Posterior vena cava (tissue), 2 donors: ENCODE measurements around the gene CABYR. TPM values are rescaled to one million over a fixed set of nuclear protein-coding genes. Genes with fewer than 3 reads are reported as not detected.

Experiments
- DNase-seq: peaks from one replicate; pipeline ENCODE4 v3.0.0-alpha.2; 2020; ENCODE audit warnings: low spot score
- intact Hi-C, 2 donors: fragments of 100-400 bp; cut with DNase I; formaldehyde crosslinking; loops; one replicate each; pipeline versions ENCODE4 v1.14.1 to v1.14.2; 2022 to 2023
- long read RNA-seq, 2 donors: library from polyadenylated mRNA; unstranded; transcript quantifications; one replicate each; pipeline ENCODE4 v2.0.0, GENCODE V29; 2020 to 2021
- total RNA-seq, 2 donors: library from RNA; stranded (reverse); fragmentation: NEBNext Ultra II Directional; extraction: Animal tissue kit (Norgen Biotek cat#: 25700); gene quantifications; one replicate each; pipeline ENCODE4 v1.2.1, GENCODE V29; 2021
- donor health status: DM: yes; HTN: yes; CAD: no.
- donor health status: DM: yes; HTN: yes; CAD: no.

The CABYR gene, protein sequence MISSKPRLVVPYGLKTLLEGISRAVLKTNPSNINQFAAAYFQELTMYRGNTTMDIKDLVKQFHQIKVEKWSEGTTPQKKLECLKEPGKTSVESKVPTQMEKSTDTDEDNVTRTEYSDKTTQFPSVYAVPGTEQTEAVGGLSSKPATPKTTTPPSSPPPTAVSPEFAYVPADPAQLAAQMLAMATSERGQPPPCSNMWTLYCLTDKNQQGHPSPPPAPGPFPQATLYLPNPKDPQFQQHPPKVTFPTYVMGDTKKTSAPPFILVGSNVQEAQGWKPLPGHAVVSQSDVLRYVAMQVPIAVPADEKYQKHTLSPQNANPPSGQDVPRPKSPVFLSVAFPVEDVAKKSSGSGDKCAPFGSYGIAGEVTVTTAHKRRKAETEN
- total RNA-seq: 1 to 10 TPM; 6.9 to 7.6 TPM
- long read RNA-seq, donor 1, partial matches to known transcripts: 0 of 2 reads
- long read RNA-seq, donor 1, other reads (novel, unspliced or antisense): 1 of 2 reads
- long read RNA-seq, donor 2, partial matches to known transcripts: 1 of 7 reads
- long read RNA-seq, donor 2, other reads (novel, unspliced or antisense): 1 of 7 reads

DNA sequence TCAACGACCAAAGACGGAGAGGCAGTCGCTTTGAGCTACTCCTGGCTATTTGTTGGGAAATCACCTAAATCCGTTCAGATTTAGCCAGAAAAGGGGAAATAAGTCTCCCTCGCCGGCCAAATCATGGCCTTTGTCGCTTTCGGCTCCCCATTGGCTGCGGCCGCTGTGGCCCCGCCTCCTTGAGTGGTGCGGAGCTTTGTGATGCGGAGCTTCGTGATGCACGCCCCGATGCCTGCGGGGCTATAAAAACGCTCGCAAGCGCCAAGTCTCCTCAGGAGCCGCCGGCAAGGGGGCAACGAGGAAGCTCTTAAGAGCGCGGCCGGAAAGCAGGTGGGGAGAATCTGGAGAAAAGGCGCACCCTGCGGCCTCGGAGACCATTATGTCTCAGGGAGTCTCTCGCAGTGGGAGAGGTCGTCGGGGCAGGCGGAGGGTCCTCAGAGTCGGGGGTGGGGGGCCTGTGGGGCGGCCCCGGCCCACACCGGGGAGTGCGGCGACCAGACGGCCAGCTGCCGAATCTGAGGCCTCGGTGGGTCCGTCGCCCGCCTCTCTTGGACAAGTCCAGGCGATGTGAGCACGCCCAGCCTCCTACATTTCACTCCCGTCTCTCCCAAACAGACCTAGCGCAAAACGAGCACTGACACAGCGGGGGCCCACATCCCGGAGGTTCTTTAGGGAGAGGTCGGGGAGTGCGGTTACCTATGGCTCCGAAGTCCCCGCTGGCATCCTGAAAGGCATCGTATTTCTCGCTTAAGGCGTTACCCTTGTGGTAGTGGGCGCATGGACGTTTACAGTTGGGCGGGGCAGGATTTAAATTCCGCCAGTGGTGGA is at the start of gene CABYR:
CABYR (plus strand) TSS at position 274 of the 828 bp plus-strand sequence. CDS start 4,053 bp downstream, outside the sequence.
- DNase-seq: peak; percentile 94

DNA sequence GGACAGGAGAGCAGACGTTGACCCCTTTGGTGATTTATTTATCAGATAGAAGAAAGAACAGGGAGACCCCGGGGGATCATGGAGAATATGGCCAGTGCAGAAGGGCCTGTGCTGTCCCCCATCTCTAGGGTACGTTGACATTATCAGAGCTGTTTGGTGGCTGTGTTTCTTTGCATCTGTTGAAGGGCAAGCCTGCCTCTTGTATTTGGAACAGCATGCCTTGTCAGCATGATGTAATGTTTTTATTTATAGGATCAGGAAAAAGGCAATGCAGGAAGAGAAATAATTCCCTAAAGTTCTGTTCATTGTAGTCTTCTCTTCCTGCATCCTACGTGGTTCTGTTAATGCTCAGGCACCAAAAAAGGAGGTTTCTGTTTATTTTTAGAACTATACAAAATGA is 49.8 kb upstream of the CABYR start:
- DNase-seq: no peak
- intact Hi-C loops: no loop called here

More for the DNA sequence above, at the start of gene CABYR:
- intact Hi-C loops: no loop called here

DNA sequence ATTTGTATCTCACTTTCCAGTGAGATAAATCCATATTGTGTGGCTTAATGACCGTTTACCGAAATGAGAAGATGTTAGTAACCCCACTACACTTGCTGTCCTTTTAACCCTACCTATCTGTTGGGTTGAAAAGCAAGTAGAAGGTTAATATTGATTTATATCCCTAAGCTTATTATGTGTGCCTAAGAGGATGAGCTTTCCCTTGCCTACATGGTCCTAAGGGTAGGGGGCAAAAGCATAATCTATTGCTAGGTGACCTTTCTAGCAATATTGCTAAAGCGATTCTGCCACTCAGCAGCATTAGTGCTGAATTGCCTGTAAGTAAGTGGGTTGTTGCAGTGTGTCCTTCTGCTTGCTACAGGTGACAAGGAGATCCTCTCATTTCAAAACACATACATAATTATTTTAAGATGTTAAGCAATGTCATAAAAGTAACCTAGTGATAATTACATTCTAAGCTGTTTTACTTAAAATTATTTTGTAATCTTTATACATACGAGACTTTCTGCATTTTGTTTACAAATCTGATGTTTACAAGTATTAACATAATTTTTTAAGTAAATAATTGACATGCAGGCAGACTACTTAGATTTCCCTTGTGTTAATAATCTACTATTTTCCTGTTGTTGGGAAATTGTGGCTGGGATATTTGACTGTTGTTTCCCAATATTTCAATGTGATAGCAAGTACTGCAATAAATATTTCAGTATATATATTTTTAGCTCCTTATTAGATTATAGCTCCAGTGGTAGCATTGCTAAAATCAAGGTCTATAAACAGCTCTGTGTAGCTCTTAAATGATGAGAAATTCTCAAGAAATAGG is 49.1 kb upstream of the CABYR start:
- intact Hi-C loops: loop anchor here in 1 of 2 donors (5.0 kb wide), 1 partner anchor 207 kb away; no protein-coding TSS in a partner anchor
- DNase-seq: no peak

DNA sequence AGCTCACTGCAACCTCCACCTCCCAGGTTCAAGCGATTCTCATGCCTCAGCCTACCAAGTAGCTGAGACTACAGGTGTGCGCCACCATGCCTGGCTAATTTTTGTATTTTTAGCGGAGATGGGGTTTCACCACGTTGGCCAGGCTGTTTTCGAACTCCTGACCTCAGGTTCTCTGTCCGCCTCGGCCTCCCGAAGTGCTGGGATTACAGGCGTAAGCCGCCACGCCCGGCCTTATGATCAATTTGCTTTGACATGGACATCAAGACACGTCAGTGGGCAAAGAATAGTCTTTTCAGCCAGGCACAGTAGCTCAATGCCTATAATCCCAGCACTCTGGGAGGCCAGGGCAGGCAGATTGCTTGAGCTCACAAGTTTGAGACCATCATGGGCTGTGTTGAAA is 48.0 kb upstream of the CABYR start:
- intact Hi-C loops: loop anchor here in 1 of 2 donors (5.0 kb wide), 1 partner anchor 209 kb away; no protein-coding TSS in a partner anchor
- DNase-seq: no peak

DNA sequence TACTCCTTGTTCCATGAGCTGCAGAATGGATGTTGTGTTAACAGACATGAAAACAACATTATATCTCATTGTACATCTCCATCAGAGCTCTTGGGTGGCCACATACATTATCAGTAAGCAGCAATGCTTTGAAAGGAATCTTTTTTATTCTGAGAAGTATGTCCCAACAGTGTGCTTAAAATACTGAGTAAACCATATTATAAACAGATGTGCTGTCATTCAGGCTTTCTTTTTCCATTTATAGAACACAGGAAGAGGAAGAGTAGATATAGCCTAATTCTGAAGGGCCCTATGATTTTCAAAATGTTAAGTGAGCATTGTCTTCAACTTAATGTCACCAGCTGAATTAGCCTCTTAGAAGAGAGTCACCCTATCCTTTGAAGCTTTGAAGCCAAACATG is 44.3 kb upstream of the CABYR start:
- intact Hi-C loops: loop anchor here in 1 of 2 donors (5.0 kb wide), 1 partner anchor 212 kb away; no protein-coding TSS in a partner anchor
- DNase-seq: no peak

DNA sequence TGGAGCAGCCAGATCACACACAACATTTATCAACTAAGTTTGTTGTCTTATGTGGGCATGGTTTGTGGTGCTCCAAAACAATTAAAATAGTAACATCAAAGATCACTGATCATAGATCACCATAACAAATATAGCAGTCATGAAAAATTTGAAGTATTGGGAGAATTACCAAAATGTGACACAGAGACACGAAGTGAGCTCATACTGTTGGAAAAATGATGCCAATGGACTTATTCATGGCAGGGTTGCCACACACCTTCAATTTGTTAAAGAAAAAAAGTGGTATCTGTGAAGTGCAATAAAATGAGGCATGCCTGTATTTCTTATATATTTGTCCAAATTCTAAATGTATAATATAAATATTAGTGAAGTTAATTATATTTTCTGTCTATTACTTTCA is 42.9 kb upstream of the CABYR start:
- intact Hi-C loops: no loop called here
- DNase-seq: no peak

DNA sequence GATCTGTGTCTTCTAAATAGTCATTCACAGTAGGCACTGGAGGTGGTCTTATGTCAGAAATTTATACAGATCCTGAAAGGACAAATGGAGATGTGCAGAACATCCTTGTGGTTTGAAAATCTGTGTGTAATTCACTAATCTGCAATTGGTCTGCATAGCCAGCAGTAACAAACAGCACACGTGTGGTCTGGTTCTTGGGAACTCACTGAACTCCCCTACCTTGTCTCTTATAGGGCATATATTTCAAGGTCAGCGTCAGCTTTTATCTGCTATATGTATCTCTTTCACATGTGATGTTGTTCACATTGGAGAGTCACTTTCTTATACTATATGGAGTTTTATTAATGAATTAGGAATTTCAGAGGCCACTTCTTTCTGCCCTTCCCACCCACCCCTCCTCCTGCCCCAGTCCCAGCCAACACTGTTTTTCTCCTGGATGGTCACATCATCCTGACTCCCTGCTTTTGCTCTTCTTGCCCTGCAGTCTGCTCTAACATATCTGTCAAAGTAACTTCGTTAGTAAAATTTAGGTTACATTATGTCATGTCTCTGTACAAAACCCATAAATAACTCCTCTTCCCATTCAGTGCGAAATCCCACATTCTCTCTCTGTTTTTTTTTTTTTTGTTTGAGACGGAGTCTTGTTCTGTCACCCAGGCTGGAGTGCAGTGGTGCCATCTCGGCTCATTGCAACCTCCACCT is 35.4 kb upstream of the CABYR start:
- no peak for DNase-seq

DNA sequence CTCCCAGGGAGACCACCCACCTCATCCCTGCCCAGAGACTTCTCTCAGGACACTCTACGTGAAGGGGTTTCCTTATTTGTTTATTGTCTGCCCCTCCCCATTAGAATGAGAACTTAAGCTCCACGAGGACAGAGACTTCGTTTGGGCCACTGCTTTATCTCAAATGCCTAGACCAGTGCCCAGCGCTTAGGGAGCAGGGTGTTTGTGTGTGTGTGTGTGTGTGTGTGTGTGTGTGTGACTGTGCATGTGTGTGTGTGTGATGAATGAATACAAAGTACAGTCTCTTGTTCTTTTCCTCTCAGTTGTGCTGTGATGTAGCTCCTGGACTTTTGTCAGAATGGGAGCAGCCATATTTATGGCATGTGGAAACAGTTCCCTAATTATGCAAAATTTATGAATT is 34.4 kb upstream of the CABYR start:
- no peak for DNase-seq
- intact Hi-C loops: no loop called here

More for the DNA sequence above, 35.4 kb upstream of the CABYR start:
- intact Hi-C loops: no loop called here

DNA sequence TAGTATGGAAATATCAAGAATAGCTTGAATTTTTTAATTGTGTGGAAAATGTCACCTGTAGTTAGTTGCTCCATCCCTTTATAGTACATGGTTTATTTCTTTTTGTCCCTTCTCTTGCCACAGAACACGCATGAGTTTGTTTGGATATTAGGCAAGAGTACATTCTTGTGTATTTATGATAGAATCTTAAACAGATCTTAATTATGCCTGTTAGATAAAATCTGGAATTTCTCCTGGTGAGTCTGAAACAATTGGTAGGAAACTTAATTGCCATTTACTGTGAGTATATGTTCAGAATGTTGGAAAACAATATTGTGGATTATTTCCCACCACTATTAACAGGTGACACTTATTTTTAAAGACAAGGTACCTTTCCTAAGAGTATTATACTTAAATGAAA is 30.2 kb upstream of the CABYR start:
- no peak for DNase-seq
- intact Hi-C loops: no loop called here

DNA sequence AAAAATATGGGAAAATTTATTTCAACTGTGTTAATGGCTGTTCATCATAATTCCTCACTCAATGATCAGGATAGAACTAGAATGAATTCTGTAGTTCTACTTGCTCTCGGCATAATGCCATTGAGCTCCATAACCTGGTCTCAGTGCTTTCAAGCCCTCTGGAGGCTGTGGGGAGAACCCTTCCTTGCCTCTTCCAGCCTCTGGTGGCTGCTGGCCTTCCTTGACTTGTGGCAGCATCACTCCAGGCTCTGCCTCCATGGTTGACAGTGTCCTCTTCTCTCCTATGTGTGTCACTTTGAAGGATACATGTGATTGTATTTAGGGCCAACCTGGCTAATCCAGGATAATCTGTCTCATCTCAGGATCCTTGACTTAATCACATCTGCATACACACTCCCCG is 26.9 kb upstream of the CABYR start:
- DNase-seq: no peak
- intact Hi-C loops: loop anchor here in 1 of 2 donors (10.0 kb wide), 1 partner anchor 177 kb away; no protein-coding TSS in a partner anchor

DNA sequence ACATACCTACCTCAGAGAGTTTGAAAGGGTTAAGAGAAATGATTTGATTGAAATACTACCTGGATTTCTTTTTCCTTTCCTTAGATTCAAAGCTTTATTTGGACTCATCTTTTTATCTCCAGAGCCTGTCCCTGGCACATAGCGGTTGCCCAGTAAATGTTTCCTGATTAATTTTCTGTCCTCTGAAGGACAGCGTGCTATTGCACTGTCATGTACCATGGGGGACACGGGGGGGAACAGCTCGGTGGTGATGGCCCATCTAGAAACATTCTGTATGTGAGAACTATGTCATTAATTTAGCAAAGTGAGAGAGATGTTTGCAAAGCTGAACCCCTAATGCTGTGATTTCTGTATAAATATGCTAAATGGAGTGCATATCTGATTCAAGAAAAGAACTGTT is 26.4 kb upstream of the CABYR start:
- intact Hi-C loops: loop anchor here in 1 of 2 donors (10.0 kb wide), 1 partner anchor 178 kb away; no protein-coding TSS in a partner anchor

DNA sequence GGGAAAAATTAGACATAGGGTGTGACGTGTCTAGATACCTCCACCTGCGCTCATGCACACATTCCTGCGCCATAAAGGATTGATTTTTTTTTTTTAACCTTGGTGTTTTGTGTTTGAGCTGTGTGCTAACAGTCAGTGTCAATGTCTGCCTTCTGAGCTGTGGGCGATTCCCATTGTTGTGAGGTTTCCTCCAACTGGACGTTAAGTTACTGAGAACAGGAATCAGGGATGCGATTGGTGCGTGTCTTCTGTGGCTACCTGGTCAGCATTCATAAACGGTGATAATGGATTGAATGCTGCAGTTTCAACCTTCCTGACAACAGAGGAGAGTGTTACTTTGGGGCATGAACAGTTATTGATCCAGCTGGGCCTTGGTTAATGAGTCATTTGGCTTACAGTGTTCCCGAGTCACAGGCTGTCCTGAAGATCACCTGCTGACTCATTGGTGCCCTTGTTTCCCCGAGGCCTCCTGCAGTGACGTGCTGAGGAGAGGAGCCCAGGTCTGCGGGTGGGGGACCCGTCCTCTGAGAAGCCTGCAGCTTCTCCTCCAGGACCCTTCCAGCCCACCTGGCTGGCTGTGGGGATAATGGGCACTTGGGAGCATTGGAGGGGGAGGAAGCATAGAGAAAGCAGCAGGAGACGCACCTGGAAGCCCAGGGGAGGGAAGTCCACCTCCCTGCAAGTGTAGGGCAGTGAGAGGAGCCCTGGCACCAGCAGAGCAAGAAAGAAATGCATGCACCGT is 25.8 kb upstream of the CABYR start:
- intact Hi-C loops: loop anchor here in 1 of 2 donors (10.0 kb wide), 1 partner anchor 178 kb away; no protein-coding TSS in a partner anchor
- DNase-seq: no peak

More for the DNA sequence above, 26.4 kb upstream of the CABYR start:
- DNase-seq: no peak

DNA sequence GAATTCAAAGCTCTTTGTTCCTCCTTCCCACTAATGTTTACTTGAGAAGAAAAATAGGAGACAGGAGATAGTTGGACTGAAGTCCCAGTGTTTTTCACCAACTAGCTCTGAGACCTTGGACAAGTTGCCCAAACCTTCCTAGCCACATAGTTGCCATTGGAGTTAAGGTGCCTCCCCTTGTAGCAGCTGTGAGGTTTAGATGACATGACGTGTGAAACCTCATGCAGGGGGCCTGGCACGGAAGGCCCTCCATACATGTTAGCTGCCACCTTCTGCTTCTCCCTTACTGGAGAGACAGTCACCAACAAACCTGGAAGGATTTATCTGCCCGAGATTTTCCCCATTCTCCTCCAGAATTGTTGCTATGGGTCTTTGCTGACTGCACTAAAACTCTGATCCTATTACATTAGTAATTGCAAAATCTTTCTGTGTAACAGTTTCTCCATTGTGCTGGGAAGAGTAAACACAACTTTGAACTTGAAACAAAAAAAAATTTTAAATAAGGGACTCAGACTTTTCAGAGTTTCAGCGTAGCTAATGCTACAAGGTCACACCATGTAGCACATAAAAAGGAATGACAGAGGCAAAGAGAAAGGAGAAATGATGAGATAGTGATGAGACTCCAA is 23.8 kb upstream of the CABYR start:
- intact Hi-C loops: loop anchor here in 1 of 2 donors (10.0 kb wide), 1 partner anchor 180 kb away; no protein-coding TSS in a partner anchor
- no peak for DNase-seq

DNA sequence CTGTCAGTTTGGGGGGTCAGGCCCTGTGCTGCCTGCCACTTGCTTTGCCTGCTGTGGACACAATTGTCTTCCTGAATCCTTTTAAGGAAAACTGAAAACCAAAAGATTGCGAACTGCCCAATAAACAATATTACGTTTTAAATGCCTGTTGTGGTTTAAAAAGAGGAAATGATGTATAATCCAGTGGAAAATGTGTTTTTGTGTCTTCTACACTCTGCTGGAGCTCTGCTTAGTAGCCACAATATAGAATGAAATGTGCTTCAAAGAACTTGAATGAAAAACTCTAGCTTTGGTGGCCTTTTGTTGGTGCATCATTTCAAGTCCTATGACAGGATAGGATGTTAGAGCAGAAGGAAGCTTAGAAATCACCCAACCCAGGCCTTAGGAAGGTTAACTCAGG is 23.2 kb upstream of the CABYR start:
- intact Hi-C loops: loop anchor here in 1 of 2 donors (10.0 kb wide), 1 partner anchor 181 kb away; no protein-coding TSS in a partner anchor
- DNase-seq: no peak

DNA sequence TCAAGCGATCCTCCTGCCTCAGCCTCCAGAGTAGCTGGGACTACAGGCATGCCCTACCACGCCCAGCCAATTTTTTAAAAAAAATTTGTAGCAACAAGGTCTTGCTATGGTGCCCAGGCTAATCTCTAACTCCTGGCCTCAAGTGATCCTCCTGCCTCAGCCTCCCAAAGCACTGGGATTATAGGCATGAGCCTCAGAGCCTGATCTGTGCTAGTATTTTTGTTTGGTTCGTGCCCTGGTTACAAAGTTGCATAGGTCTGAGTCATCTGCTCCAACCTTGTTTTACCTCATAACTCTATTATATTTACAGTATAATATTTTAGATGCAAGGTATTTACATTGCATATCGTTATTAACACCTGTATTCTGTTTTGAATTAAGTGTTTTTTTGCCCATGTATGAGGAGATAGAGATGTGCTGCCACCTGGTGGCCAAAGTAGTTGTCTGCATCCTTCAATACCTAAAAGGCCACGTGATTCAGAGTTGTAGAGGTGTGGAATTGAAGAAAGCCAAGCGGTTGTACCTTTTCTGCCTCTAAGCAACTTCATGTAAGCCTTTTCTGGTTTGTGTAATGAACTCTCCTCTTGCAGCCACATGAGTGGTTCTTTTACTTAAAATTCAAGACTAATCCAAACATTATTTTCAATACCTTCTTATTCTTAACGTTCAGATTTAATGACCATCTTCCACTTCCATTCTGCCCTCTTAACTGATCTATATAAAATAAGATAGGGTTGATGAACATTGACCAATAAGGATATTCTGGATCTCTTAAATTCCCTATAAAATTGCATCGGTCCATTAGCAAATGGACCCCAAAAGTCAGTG is 19.9 kb upstream of the CABYR start:
- peak; percentile 87 for DNase-seq
- intact Hi-C loops: loop anchor here in 1 of 2 donors (10.0 kb wide), 1 partner anchor 184 kb away; no protein-coding TSS in a partner anchor

DNA sequence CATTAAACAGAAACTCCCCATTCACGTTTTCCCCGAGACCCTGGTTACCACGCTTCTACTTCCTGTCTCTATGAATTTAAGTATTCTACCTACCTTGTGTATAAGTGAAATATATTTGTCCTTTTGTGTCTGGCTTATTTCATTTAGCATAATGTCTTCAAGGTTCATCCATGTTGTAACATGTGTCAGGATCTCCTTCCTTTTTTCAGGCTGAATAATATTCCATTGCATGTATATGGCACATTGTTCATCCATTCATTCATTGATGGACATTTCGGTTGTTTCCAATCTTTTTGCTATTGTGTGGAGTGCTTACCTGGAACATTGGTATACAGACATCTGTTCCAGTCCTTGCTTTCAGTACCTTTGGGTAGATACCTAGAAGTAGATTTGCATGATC is 18.2 kb upstream of the CABYR start:
- DNase-seq: no peak
- intact Hi-C loops: no loop called here
